NCI-H1694 (cell line): ENCODE data around the gene ZNF567.

Experiments used
- DNase-seq: peaks from one replicate; lab custom pipeline; 2025; lab: John Stamatoyannopoulos, UW

ZNF567 gene

GRCh38 chr19:36750066-36750691 is 62.8 kb downstream of the ZNF567 start:
- no peak for DNase-seq
